Measurements from ENCODE around the gene TAF15. TPM values are rescaled to one million over a fixed set of nuclear protein-coding genes. Genes with fewer than 3 reads are reported as not detected.

TAF15 gene
- polyA plus RNA-seq, 1 of the 3 experiments (the other 2 are of a cell fraction): 78.0 TPM

DNA sequence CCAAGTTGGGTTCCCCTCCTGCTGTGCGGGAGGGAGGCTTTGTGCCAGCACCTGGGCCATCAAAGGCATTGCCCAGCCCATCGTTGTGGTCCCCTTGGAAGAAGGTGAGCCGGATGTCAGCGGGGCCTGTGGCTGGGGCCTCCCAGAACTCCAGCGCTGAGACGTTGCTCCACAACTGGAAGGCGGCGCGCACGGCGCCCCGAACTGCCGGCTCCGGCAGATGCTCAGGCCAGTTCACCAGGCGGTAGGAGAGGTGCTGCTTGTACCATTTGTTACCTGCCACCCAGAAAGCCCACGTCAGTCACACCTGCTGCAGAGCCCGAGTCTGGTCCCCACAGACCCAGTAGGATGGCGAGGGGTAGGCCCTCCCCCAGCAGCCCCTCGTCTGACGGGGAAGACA is 36.2 kb upstream of the TAF15 start:
- H3K4me3 ChIP-seq (ENCODE audit: low read depth in 2 of 2, low read length in 1 of 2): no peak overlapping the region
- no peak overlapping the region for H3K4me2 ChIP-seq
- ChIA-PET POLR2A (no interaction called here), CTCF (interaction anchor here (1.4 to 31.2 kb wide), 4 partner anchors 8 to 35 kb away, joined by 3 to 809 read pairs (median 104); partner anchors contain the start of gene TAF15)
- 76% methylated on average over 6 of the region's 20 CpGs for WGBS (ENCODE audit: low lambda C conversion rate)
- H3K9me3 ChIP-seq: no peaks in the 10 kb centered on the region
- DNase-seq: no peak
- no peaks in the 10 kb centered on the region for H3K36me3 ChIP-seq (replicated peaks in 1 of 2; ENCODE audit: control insufficient read depth in 1 of 2, insufficient read depth in 2 of 2, low read length in 1 of 2)
- TF ChIP-seq YY1 (IDR thresholded peaks at IDR 0.05; ENCODE audit: low read depth) (no peak), TAF1 (IDR thresholded peaks at IDR 0.05; ENCODE audit: borderline replicate concordance, low read depth, low read length) (no peak), SMC3 (IDR thresholded peaks at IDR 0.05; ENCODE audit: low read depth, low read length) (no peak), RFX5 (IDR thresholded peaks at IDR 0.05; ENCODE audit: low read length) (no peak), NFIC (IDR thresholded peaks at IDR 0.05; ENCODE audit: borderline replicate concordance) (no peak), JUND (IDR thresholded peaks at IDR 0.05) (no peak), NRF1 (IDR thresholded peaks at IDR 0.05; ENCODE audit: low read depth, low read length) (no peak), GATA2 (CRISPR knock-in tag; IDR thresholded peaks at IDR 0.05) (no peak), GABPA (IDR thresholded peaks at IDR 0.05; ENCODE audit: low read depth) (no peak), RAD21 (IDR thresholded peaks at IDR 0.05; ENCODE audit: low read length) (no peak), ELF1 (IDR thresholded peaks at IDR 0.05) (no peak), TEAD4 (IDR thresholded peaks at IDR 0.05; ENCODE audit: borderline replicate concordance, insufficient read depth) (no peak), SIN3A (IDR thresholded peaks at IDR 0.05; ENCODE audit: borderline replicate concordance, low read depth, low read length) (no peak), FOXJ3 (CRISPR knock-in tag; IDR thresholded peaks at IDR 0.05) (no peak)
- TF ChIP-seq, protein P1, sequence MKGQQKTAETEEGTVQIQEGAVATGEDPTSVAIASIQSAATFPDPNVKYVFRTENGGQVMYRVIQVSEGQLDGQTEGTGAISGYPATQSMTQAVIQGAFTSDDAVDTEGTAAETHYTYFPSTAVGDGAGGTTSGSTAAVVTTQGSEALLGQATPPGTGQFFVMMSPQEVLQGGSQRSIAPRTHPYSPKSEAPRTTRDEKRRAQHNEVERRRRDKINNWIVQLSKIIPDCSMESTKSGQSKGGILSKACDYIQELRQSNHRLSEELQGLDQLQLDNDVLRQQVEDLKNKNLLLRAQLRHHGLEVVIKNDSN (IDR thresholded peaks at IDR 0.05; ENCODE audit: borderline replicate concordance, low read depth): no peak
- TF ChIP-seq, protein P2, sequence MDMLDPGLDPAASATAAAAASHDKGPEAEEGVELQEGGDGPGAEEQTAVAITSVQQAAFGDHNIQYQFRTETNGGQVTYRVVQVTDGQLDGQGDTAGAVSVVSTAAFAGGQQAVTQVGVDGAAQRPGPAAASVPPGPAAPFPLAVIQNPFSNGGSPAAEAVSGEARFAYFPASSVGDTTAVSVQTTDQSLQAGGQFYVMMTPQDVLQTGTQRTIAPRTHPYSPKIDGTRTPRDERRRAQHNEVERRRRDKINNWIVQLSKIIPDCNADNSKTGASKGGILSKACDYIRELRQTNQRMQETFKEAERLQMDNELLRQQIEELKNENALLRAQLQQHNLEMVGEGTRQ (IDR thresholded peaks at IDR 0.05; ENCODE audit: borderline replicate concordance, low read depth, low read length): no peak
- TF ChIP-seq, protein P3, sequence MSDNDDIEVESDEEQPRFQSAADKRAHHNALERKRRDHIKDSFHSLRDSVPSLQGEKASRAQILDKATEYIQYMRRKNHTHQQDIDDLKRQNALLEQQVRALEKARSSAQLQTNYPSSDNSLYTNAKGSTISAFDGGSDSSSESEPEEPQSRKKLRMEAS (IDR thresholded peaks at IDR 0.05; ENCODE audit: low read depth): no peak
- TF ChIP-seq, protein P4, sequence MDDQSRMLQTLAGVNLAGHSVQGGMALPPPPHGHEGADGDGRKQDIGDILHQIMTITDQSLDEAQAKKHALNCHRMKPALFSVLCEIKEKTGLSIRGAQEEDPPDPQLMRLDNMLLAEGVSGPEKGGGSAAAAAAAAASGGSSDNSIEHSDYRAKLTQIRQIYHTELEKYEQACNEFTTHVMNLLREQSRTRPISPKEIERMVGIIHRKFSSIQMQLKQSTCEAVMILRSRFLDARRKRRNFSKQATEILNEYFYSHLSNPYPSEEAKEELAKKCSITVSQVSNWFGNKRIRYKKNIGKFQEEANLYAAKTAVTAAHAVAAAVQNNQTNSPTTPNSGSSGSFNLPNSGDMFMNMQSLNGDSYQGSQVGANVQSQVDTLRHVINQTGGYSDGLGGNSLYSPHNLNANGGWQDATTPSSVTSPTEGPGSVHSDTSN (IDR thresholded peaks at IDR 0.05): no peak
- TF ChIP-seq, protein P5, sequence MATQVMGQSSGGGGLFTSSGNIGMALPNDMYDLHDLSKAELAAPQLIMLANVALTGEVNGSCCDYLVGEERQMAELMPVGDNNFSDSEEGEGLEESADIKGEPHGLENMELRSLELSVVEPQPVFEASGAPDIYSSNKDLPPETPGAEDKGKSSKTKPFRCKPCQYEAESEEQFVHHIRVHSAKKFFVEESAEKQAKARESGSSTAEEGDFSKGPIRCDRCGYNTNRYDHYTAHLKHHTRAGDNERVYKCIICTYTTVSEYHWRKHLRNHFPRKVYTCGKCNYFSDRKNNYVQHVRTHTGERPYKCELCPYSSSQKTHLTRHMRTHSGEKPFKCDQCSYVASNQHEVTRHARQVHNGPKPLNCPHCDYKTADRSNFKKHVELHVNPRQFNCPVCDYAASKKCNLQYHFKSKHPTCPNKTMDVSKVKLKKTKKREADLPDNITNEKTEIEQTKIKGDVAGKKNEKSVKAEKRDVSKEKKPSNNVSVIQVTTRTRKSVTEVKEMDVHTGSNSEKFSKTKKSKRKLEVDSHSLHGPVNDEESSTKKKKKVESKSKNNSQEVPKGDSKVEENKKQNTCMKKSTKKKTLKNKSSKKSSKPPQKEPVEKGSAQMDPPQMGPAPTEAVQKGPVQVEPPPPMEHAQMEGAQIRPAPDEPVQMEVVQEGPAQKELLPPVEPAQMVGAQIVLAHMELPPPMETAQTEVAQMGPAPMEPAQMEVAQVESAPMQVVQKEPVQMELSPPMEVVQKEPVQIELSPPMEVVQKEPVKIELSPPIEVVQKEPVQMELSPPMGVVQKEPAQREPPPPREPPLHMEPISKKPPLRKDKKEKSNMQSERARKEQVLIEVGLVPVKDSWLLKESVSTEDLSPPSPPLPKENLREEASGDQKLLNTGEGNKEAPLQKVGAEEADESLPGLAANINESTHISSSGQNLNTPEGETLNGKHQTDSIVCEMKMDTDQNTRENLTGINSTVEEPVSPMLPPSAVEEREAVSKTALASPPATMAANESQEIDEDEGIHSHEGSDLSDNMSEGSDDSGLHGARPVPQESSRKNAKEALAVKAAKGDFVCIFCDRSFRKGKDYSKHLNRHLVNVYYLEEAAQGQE (IDR thresholded peaks at IDR 0.05; ENCODE audit: low read depth, low read length): no peak
- TF ChIP-seq, protein P6, sequence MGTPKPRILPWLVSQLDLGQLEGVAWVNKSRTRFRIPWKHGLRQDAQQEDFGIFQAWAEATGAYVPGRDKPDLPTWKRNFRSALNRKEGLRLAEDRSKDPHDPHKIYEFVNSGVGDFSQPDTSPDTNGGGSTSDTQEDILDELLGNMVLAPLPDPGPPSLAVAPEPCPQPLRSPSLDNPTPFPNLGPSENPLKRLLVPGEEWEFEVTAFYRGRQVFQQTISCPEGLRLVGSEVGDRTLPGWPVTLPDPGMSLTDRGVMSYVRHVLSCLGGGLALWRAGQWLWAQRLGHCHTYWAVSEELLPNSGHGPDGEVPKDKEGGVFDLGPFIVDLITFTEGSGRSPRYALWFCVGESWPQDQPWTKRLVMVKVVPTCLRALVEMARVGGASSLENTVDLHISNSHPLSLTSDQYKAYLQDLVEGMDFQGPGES (IDR thresholded peaks at IDR 0.05; ENCODE audit: low read depth, low read length): no peak
- H3K9ac ChIP-seq: no peak overlapping the region
- H3K27ac ChIP-seq (ENCODE audit: low read depth in 2 of 2, low read length in 1 of 2): peak overlapping the region in 1 of 2 experiments; percentile 48; a peak in 1 of 4 replicates
- no peaks in the 10 kb centered on the region for H4K20me1 ChIP-seq (ENCODE audit: insufficient read depth)
- H3F3A ChIP-seq (replicated peaks; ENCODE audit: insufficient read depth): no peaks in the 10 kb centered on the region
- no peak overlapping the region for H2AFZ ChIP-seq (ENCODE audit: low read depth)
- no peaks in the 10 kb centered on the region for H3K9me2 ChIP-seq
- H3K79me2 ChIP-seq (ENCODE audit: insufficient read depth): no peaks in the 10 kb centered on the region
- no peaks in the 10 kb centered on the region for H3K27me3 ChIP-seq (ENCODE audit: insufficient read depth)
- H3K4me1 ChIP-seq (ENCODE audit: control insufficient read depth in 1 of 2, insufficient read depth in 2 of 2, low read depth in 1 of 2, low read length in 1 of 2): peaks cover 0 to 25% of the 10 kb centered on the region in 2 experiments; a peak in 1 of 4 replicates
